Prostate gland (tissue), 2 donors: ENCODE measurements around the gene ZER1. TPM values are rescaled to one million over a fixed set of nuclear protein-coding genes. Genes with fewer than 3 reads are reported as not detected.
A peak's percentile ranks its signal among the peaks of the same experiment; 100 is the strongest.
"Not testable (repeated sequence)": the region's sequence is repeated elsewhere in the genome, so short reads cannot be mapped to it uniquely, and the experiment has no call there.

Source experiments
- DNase-seq: peaks from one replicate; pipeline ENCODE4 v3.0.0-alpha.2; 2019; ENCODE audit warnings: low spot score
- H3K27ac ChIP-seq, 2 donors: fragments of 200-600 bp; sonication (generic); 2 replicates each; pipeline ENCODE4 v1.5.1; 2017 to 2019
- H3K27me3 ChIP-seq: fragments of 200-600 bp; sonication (generic); replicated peaks from 2 replicates; pipeline ENCODE4 v1.5.1; 2019; ENCODE audit not compliant: insufficient read depth
- H3K36me3 ChIP-seq, 2 donors: fragments of 200-600 bp; sonication (generic); 1 replicate in 1 of 2; 2 replicates in 1 of 2; pipeline versions ENCODE4 v1.5.1 to v1.8.1; 2017 to 2019
- H3K4me1 ChIP-seq: fragments of 200-600 bp; sonication (generic); replicated peaks from 2 replicates; pipeline ENCODE4 v1.5.1; 2019
- H3K4me3 ChIP-seq, 2 donors: fragments of 200-600 bp; sonication (generic); 2 replicates each; pipeline ENCODE4 v1.5.1; 2017 to 2019
- H3K9me3 ChIP-seq: fragments of 200-600 bp; sonication (generic); 2 replicates; pipeline ENCODE4 v1.5.1; 2017
- POLR2A ChIP-seq: fragments of 450-650 bp; IDR thresholded peaks from one replicate; pipeline ENCODE4 v1.6.1; 2016; ENCODE audit warnings: antibody characterized with exemption, mild to moderate bottlenecking
- POLR2AphosphoS5 ChIP-seq: sonication (generic); formaldehyde crosslinking; IDR thresholded peaks from one replicate; pipeline ENCODE4 v1.6.1; 2017; ENCODE audit warnings: antibody characterized with exemption
- WGBS: methylation state at CpG from one replicate; pipeline ENCODE4 v1.1.5; 2018; 5-methylcytosine and 5-hydroxymethylcytosine counted together
- intact Hi-C: fragments of 100-400 bp; cut with DNase I; formaldehyde crosslinking; loops from one replicate; pipeline ENCODE4 v1.14.2; 2022
- total RNA-seq, 2 donors: library from RNA; depleted of rRNA; stranded (reverse); fragments of >200 nt; gene quantifications; one replicate each; pipeline ENCODE4 v1.1.0, GENCODE V29; 2016
- TF ChIP-seq, protein P1 (sequence below), 4 experiments: fragments of 200-600 bp in 2 of 4; fragments of 450-650 bp in 2 of 4; sonication (generic) in 2 of 4; IDR thresholded peaks; 1 replicate in 3 of 4; 2 replicates in 1 of 4; pipeline ENCODE4 v1.5.1; 2016 to 2019; ENCODE audit warnings: antibody characterized with exemption in 4 of 4, mild to moderate bottlenecking in 2 of 4, moderate library complexity in 2 of 4

ZER1 gene
- total RNA-seq, 2 donors from 2014 or later, result 86.6 to 122 TPM

GRCh38 chr9:128702949-128703615, 68.6 kb downstream of the ZER1 start:
- WGBS, result 6% methylated on average over 47 of the region's 55 CpGs
- no peak for DNase-seq
- no peaks in the 10 kb centered on the region for H3K9me3 ChIP-seq
- H3K4me3 ChIP-seq, result peak overlapping the region; percentile 58 to 67
- H3K27me3 ChIP-seq, result no peaks in the 10 kb centered on the region
- no peaks in the 10 kb centered on the region for H3K4me1 ChIP-seq
- TF ChIP-seq POLR2A, result no peak
- no peak for TF ChIP-seq POLR2AphosphoS5
- peak overlapping the region; percentile 64 to 74 for H3K27ac ChIP-seq
- no peaks in the 10 kb centered on the region for H3K36me3 ChIP-seq
- intact Hi-C loops, result no loop called here

- Histone ChIP-seq H3K9me3 (no peaks in the 10 kb centered on the region), H3K4me1 (no peaks in the 10 kb centered on the region), H3K27me3 (no peaks in the 10 kb centered on the region), H3K4me3 (peak within 1 kb of the TSS; percentile 58 to 67), H3K27ac (peak within 1 kb of the TSS; percentile 64 to 74), H3K36me3 (no peaks in the 10 kb centered on the region)
- peak; percentile 72 for DNase-seq
- TF ChIP-seq, protein P1, sequence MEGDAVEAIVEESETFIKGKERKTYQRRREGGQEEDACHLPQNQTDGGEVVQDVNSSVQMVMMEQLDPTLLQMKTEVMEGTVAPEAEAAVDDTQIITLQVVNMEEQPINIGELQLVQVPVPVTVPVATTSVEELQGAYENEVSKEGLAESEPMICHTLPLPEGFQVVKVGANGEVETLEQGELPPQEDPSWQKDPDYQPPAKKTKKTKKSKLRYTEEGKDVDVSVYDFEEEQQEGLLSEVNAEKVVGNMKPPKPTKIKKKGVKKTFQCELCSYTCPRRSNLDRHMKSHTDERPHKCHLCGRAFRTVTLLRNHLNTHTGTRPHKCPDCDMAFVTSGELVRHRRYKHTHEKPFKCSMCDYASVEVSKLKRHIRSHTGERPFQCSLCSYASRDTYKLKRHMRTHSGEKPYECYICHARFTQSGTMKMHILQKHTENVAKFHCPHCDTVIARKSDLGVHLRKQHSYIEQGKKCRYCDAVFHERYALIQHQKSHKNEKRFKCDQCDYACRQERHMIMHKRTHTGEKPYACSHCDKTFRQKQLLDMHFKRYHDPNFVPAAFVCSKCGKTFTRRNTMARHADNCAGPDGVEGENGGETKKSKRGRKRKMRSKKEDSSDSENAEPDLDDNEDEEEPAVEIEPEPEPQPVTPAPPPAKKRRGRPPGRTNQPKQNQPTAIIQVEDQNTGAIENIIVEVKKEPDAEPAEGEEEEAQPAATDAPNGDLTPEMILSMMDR (IDR thresholded peaks at IDR 0.05), result peak; percentile 80 to 93 (median 83)
- TF ChIP-seq POLR2AphosphoS5 (peak; percentile 28), POLR2A (no peak)
- under 1% methylated on average over 47 of the region's 65 CpGs for WGBS
- intact Hi-C loops, result no loop called here
Observed at GRCh38 chr9:128702445-128702948, 69.2 kb downstream of the ZER1 start, which contains the start of gene PKN3. Gene PKN3 (plus strand): TSS chr9:128702503. CDS start chr9:128702916, 413 bp downstream.

DNA sequence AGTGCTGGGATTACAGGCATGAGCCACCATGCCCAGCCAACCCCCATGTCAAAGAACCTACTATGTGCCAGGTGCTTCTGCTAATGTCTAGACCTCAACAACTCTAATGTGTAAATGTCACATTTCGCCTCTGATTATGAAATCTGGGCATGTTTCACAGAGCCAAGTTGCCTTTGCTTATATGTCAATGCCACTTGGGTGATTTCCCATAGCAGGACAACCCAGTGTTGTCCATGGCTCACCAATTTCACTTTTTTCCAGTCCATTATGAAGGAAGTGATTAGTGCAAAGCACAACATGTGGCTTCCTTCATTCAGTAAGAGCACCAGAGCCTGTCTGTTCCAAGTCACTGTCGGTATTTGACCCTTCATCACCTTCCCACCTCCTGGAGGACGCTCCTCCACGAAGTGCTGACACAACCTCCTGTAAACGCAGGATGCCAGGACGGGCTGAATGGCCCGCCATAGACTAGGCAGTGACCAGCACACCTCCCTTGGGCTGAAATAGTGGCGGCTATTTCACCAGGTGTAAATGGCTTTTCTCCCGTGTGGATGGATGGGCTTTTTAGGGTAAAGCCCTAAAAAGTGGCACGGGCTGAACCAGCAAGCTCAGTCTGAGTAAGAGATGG, 70.4 kb downstream of the ZER1 start:
- intact Hi-C loops, result no loop called here
- Histone ChIP-seq H3K36me3 (no peaks in the 10 kb centered on the region), H3K9me3 (no peaks in the 10 kb centered on the region), H3K27me3 (no peaks in the 10 kb centered on the region), H3K27ac (no peak overlapping the region), H3K4me1 (no peaks in the 10 kb centered on the region), H3K4me3 (no peak overlapping the region)
- DNase-seq, result no peak
- TF ChIP-seq, protein P1 (IDR thresholded peaks at IDR 0.05), result no peak
- TF ChIP-seq POLR2AphosphoS5, result no peak
- no peak for TF ChIP-seq POLR2A
- 57% methylated on average over 10 of the region's 10 CpGs for WGBS

DNA sequence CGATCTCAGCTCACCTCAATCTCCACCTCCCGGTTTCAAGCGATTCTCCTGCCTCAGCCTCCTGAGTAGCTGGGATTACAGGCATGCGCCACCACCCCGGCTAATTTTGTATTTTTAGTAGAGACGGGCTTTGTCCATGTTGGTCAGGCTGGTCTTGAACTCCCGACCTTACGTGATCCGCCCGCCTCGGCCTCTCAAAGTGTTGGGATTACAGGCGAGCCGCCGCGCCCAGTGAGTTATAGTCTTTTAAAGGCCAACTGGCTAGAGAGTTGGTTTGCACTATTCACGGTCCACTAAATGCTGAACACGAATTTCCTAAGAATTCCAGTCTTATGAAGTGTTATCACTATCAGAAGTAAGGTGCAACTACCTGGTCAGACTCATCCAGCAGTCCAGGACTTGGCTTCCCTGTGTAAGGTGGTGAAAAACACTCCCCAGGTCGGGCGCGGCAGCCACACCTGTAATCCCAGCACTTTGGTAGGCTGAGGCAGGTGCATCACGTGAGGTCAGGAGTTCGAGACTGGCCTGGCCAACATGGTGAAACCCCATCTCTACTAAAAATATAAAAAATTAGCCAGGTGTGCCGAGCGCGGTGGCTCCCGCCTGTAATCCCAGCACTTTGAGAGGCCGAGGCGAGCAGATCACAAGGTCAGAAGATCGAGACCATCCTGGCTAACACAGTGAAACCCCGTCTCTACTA, 72.5 kb downstream of the ZER1 start:
- H3K9me3 ChIP-seq, H3K36me3 ChIP-seq, H3K27me3 ChIP-seq, H3K4me1 ChIP-seq, intact Hi-C loops, DNase-seq, H3K27ac ChIP-seq, H3K4me3 ChIP-seq: not testable (repeated sequence)
- WGBS, result 93% methylated on average over 30 of the region's 30 CpGs

DNA sequence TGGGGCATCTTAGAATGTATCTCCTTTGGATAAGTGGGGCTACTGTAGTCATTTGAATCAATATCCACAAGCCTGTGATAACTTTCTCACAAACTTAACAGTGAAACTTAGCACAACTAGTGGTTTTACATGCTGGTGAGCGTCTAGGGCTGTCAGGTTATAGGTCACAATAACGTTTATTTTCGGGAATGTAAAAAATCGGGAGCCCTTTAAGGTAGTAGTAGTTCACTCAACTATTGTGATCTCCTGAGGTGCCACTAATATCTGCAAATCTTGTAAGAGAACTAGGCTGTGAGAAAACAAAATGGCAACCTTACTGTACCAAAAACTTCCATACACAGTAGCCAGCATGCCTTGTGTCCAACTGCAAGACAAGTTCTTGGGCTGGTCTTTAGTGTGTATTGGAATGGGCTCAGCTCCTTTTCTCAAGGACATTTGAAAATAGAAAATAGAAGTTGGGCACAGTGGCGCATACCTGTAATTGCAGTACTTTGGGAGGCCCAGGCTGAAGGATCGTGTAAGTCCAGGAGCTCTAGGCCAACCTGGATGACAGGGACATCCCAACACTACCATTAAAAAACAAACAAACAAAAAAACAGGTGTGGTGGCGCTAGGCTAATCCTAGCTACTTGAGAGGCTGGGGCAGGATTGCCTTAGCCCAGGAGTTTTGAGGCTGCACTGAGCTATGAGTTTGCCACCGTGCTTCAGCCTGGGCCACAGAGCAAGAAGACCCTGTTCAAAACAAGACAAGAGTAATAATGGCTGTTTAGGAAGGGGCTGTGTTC, 74.6 kb downstream of the ZER1 start:
- H3K27me3 ChIP-seq, result no peaks in the 10 kb centered on the region
- H3K4me3 ChIP-seq, result no peak overlapping the region
- no peaks in the 10 kb centered on the region for H3K4me1 ChIP-seq
- H3K9me3 ChIP-seq, result no peaks in the 10 kb centered on the region
- H3K27ac ChIP-seq, result no peak overlapping the region
- TF ChIP-seq POLR2A, result no peak
- no peak for TF ChIP-seq POLR2AphosphoS5
- TF ChIP-seq, protein P1 (IDR thresholded peaks at IDR 0.05), result no peak
- 75% methylated on average over 8 of the region's 8 CpGs for WGBS
- H3K36me3 ChIP-seq, result peaks cover 0 to 4% of the 10 kb centered on the region in 2 donors
- intact Hi-C loops, result no loop called here
- DNase-seq, result no peak
